ENCODE results near the gene HELZ.

DNA sequence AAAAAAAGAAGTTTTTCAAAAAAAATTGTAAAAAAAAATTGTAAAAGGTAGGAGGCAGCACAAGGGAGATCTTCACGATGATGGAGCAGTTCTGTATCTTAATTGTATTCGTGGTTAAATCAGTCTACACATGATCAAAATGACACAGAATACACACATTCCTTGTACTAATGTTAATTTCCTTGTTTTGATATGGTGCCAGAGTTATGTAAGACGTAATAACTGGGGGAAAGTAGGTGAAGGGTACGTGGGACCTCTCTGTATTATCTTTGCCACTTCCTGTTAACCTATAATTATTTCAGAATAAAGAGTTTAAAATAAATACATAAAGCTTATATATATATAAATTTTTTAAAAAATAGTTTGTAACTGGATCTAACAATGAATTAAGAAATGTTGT lies 36.8 kb downstream of the HELZ start:
- TF ChIP-seq GATA2 (IDR thresholded peaks at IDR 0.05; ENCODE audit: low read depth, low read length) (no peak), GATA3 (IDR thresholded peaks at IDR 0.05; ENCODE audit: low read depth, low read length) (no peak)

All from SH-SY5Y (cell line).